Measurements from ENCODE around the gene RELN. TPM values are rescaled to one million over a fixed set of nuclear protein-coding genes. Genes with fewer than 3 reads are reported as not detected.

Gene RELN
- total RNA-seq (2011; cell fraction: chromatin; rRNA removed; ENCODE audit: low replicate concordance), result 72.2 and 98.2 TPM in 2 replicates
- 75.9 and 76.6 TPM in 2 replicates for total RNA-seq (2011; cell fraction: nucleolus; rRNA removed)
- 90.5 and 107 TPM in 2 replicates for total RNA-seq (2011; cell fraction: nucleoplasm; rRNA removed)
- total RNA-seq (2014; rRNA removed) (18.1 and 22.3 TPM in 2 replicates), total RNA-seq (2014; rRNA removed; fragmentation: Illumina TruSeq; extraction: Trizol) (21.5 and 22.2 TPM in 2 replicates), total RNA-seq (2015; rRNA removed; fragmentation: Illumina TruSeq; extraction: Trizol) (16.5 and 17.4 TPM in 2 replicates), total RNA-seq (2021) (25.1 and 25.9 TPM in 2 replicates), polyA plus RNA-seq (2011; rRNA removed) (34.2 and 43.2 TPM in 2 replicates), polyA plus RNA-seq (2014; fragmentation: Illumina TruSeq; extraction: Trizol) (24.4 and 24.5 TPM in 2 replicates), polyA plus RNA-seq (2014; fragmentation: Nextera tagmentation; extraction: Ambion mirVana) (10 to 100 TPM; 12.9 to 15.3 TPM), polyA plus RNA-seq (2014; rRNA removed) (17.1 and 23.6 TPM in 2 replicates), polyA minus RNA-seq (2011; rRNA and poly(A)+ RNA removed) (162 and 229 TPM in 2 replicates), Bru-seq, nascent RNA (percentile 59 among the genes with signal in this experiment), BruChase-seq, experiment 1, labeled RNA remaining after a 2-hour chase (percentile 61 among the genes with signal in this experiment), BruChase-seq, experiment 2, labeled RNA remaining after a 6-hour chase (percentile 59 among the genes with signal in this experiment)
- 34.8 and 41.8 TPM in 2 replicates for polyA plus RNA-seq (2011; cell fraction: cytosol; rRNA removed)
- polyA plus RNA-seq (2011; cell fraction: nucleus; rRNA removed), result 36.2 TPM in 2 replicates
- polyA plus RNA-seq (2012), result 19.0 and 23.5 TPM in 2 replicates
- polyA minus RNA-seq (2011; cell fraction: cytosol; rRNA and poly(A)+ RNA removed), result 65.4 and 75.6 TPM in 2 replicates
- 45.0 and 71.8 TPM in 2 replicates for polyA minus RNA-seq (2011; cell fraction: nucleus; rRNA and poly(A)+ RNA removed)
- long read RNA-seq, experiment 1, partial matches to known transcripts, result 49 of 63 reads
- long read RNA-seq, experiment 1, other reads (novel, unspliced or antisense), result 14 of 63 reads
- long read RNA-seq, experiment 2, partial matches to known transcripts, result 11 of 37 reads
- long read RNA-seq, experiment 2, other reads (novel, unspliced or antisense), result 26 of 37 reads
- long read RNA-seq, experiment 3, partial matches to known transcripts, result 2 of 2 reads
- long read RNA-seq, experiment 3, other reads (novel, unspliced or antisense), result 0 of 2 reads

DNA sequence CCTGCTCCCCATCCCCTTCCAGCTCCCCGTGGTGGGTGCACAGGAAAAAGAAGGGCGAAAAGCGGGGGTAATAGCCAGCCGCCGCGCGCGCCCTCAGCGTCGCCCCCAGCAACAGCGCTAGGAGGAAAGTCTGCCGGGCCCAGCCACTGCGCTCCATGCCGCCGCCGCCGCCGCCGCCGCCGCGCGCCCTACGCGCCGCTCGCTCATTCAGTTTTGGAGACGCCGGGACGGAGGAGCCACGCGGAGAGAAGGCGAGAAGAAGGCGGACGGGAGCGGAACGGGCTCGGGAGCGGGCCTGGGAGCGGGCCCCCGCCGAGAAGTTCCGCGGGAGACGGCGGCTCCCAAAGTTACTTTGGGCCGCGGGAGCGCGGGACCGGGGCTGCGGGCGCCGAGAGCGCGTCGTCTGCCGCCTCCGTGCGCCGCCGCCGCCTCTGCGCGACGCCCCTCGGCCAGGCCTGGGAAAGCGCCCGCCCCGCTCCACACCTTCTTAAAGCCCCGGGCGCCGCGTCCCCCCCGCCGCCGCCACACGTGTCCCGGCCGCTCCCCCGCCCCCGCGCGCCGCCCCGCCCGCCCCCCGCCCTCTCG is at the start of gene RELN:
Gene RELN (minus strand): TSS at position 459 of the 585 bp plus-strand sequence. CDS start 302 bp downstream, at position 157.
- peak within 1 kb of the TSS; percentile 74 for H3K27ac ChIP-seq (ENCODE audit: extremely low read depth, low read depth, low read length)
- CTCF ChIA-PET (ENCODE audit: low intra/inter-chr PET ratio), result no interaction called here
- H4K20me1 ChIP-seq (replicated peaks; ENCODE audit: control insufficient read depth, insufficient read depth, low read length), result no peaks in the 10 kb centered on the region
- POLR2A ChIA-PET, result interaction anchor here (1.0 to 1.4 kb wide), 2 partner anchors 15 to 66 kb away, joined by 4 read pairs; no protein-coding TSS in a partner anchor
- FAIRE-seq, result no peak
- ATAC-seq, result peak; percentile 71
- BruUV-seq (replicated peaks), result no TSS peak
- intact Hi-C loops (cut with micrococcal nuclease) (loop anchor here (2.0 to 10.0 kb wide), 3 partner anchors 72 to 414 kb away; no protein-coding TSS in a partner anchor), in situ Hi-C loops (cut with MboI) (no loop called here)
- no peaks in the 10 kb centered on the region; the same call in 2 of the 3 replicates for H3K36me3 ChIP-seq (ENCODE audit: control insufficient read depth, insufficient read depth, low read length)
- peaks cover 25 to 28% of the 10 kb centered on the region in 2 experiments for H3K4me1 ChIP-seq (replicated peaks in 1 of 2; ENCODE audit: control insufficient read depth in 2 of 2, insufficient read depth in 2 of 2, low read length in 2 of 2)
- H2AFZ ChIP-seq (ENCODE audit: low read depth, low read length), result peak within 1 kb of the TSS; percentile 92
- peak; percentile 86 to 94 (median 90) for DNase-seq (ENCODE audit: extremely low read depth in 1 of 4, low spot score in 3 of 4)
- H3K4me2 ChIP-seq (ENCODE audit: insufficient read depth, low read length), result peak within 1 kb of the TSS; percentile 83
- H3K9me3 ChIP-seq (replicated peaks; ENCODE audit: control insufficient read depth, insufficient read depth, low read depth, low read length), result no peaks in the 10 kb centered on the region
- peaks cover 47% of the 10 kb centered on the region for H3K79me2 ChIP-seq (ENCODE audit: control insufficient read depth, insufficient read depth, low read length)
- H3K4me3 ChIP-seq, result peak within 1 kb of the TSS; percentile 62
- WGBS (ENCODE audit: insufficient coverage, low coverage, missing lambda C conversion rate), result under 1% methylated on average over 63 of the region's 89 CpGs
- H3K27me3 ChIP-seq (ENCODE audit: control insufficient read depth in 2 of 2, insufficient read depth in 2 of 2, low read length in 2 of 2), result no peaks in the 10 kb centered on the region
- no peaks in the 10 kb centered on the region for H3K9me1 ChIP-seq (ENCODE audit: control insufficient read depth, insufficient read depth, low read length)
- peak within 1 kb of the TSS; percentile 71 to 95 for H3K9ac ChIP-seq (ENCODE audit: insufficient read depth in 1 of 2, low read depth in 2 of 2, low read length in 2 of 2)
- TF ChIP-seq MLX (CRISPR knock-in tag; conservative IDR thresholded peaks at IDR 0.05) (no peak), ZNF551 (CRISPR knock-in tag; IDR thresholded peaks at IDR 0.05) (no peak), ZNF354B (CRISPR knock-in tag; IDR thresholded peaks at IDR 0.05) (no peak), MXI1 (IDR thresholded peaks at IDR 0.05; ENCODE audit: low read depth, low read length) (no peak), CREM (IDR thresholded peaks at IDR 0.05; ENCODE audit: low read depth) (peak; percentile 25), SMC3 (conservative IDR thresholded peaks at IDR 0.05; ENCODE audit: insufficient read depth, low read depth, low read length) (no peak), ZFX (CRISPR knock-in tag; IDR thresholded peaks at IDR 0.05) (peak; percentile 54), ZHX1 (conservative IDR thresholded peaks at IDR 0.05; ENCODE audit: low read length) (no peak), HMG20A (CRISPR knock-in tag; conservative IDR thresholded peaks at IDR 0.05) (no peak), TAF1 (IDR thresholded peaks at IDR 0.05; ENCODE audit: control insufficient read depth, extremely low read depth, insufficient read depth, low read length, severe bottlenecking) (peak; percentile 32)
- TF ChIP-seq, protein P1, sequence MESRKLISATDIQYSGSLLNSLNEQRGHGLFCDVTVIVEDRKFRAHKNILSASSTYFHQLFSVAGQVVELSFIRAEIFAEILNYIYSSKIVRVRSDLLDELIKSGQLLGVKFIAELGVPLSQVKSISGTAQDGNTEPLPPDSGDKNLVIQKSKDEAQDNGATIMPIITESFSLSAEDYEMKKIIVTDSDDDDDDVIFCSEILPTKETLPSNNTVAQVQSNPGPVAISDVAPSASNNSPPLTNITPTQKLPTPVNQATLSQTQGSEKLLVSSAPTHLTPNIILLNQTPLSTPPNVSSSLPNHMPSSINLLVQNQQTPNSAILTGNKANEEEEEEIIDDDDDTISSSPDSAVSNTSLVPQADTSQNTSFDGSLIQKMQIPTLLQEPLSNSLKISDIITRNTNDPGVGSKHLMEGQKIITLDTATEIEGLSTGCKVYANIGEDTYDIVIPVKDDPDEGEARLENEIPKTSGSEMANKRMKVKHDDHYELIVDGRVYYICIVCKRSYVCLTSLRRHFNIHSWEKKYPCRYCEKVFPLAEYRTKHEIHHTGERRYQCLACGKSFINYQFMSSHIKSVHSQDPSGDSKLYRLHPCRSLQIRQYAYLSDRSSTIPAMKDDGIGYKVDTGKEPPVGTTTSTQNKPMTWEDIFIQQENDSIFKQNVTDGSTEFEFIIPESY (CRISPR knock-in tag; IDR thresholded peaks at IDR 0.05), result 0 out of 2 replicates have a peak, but pooled peaks have one; percentile 48
